NCI-H82 treated with DMSO at 0.1 percent for 48 hours (cell line): Measurements from ENCODE around the gene FEN1.
A peak's percentile ranks its signal among the peaks of the same experiment; 100 is the strongest.

Experiments
- DNase-seq: peaks from one replicate; lab custom pipeline; 2025; ENCODE audit not compliant: unreplicated experiment; lab: John Stamatoyannopoulos, UW

FEN1 gene

GRCh38 chr11:61793083-61793828, 545 bp downstream of the FEN1 start:
- peak; percentile 22 for DNase-seq

- no peak for DNase-seq
Measured at GRCh38 chr11:61793829-61794204, 1.1 kb downstream of the FEN1 start.

GRCh38 chr11:61794579-61794978, 1.9 kb downstream of the FEN1 start:
- no peak for DNase-seq

- DNase-seq: no peak
Measured at GRCh38 chr11:61795459-61795858, 2.7 kb downstream of the FEN1 start.

GRCh38 chr11:61795876-61796526, 3.3 kb downstream of the FEN1 start:
- no peak for DNase-seq

GRCh38 chr11:61797263-61797944, 4.7 kb downstream of the FEN1 start:
- peak; percentile 22 for DNase-seq

- DNase-seq: no peak
Measured at GRCh38 chr11:61799665-61800284, 7.1 kb downstream of the FEN1 start.

GRCh38 chr11:61800331-61801281, 7.9 kb downstream of the FEN1 start:
- DNase-seq: no peak

- no peak for DNase-seq
Measured at GRCh38 chr11:61802605-61803004, 9.9 kb downstream of the FEN1 start.

GRCh38 chr11:61803889-61804647, 11.4 kb downstream of the FEN1 start:
- no peak for DNase-seq

GRCh38 chr11:61805146-61805545, 12.4 kb downstream of the FEN1 start:
- no peak for DNase-seq

GRCh38 chr11:61806785-61807184, 14.1 kb downstream of the FEN1 start:
- DNase-seq: no peak

- DNase-seq: no peak
Measured at GRCh38 chr11:61810671-61811175, 18.0 kb downstream of the FEN1 start.

- DNase-seq: no peak
Measured at GRCh38 chr11:61811831-61812230, 19.1 kb downstream of the FEN1 start.

GRCh38 chr11:61812736-61813411, 20.2 kb downstream of the FEN1 start:
- no peak for DNase-seq

- no peak for DNase-seq
Measured at GRCh38 chr11:61814247-61814957, 21.7 kb downstream of the FEN1 start.

GRCh38 chr11:61814958-61815789, 22.5 kb downstream of the FEN1 start:
- peak; percentile 73 for DNase-seq
